Loucy (cell line): ENCODE measurements around the gene THRSP.
"Not testable (repeated sequence)": the region's sequence is repeated elsewhere in the genome, so short reads cannot be mapped to it uniquely, and the experiment has no call there.

ENCODE experiments used
- H2AFZ ChIP-seq: fragments of 200-600 bp; sonication (generic); 2 replicates; pipeline ENCODE4 v1.6.0; 2016; ENCODE audit warnings: antibody characterized with exemption, mild to moderate bottlenecking, low read length, moderate library complexity
- H3F3A ChIP-seq: fragments of 200-600 bp; 2 replicates; pipeline ENCODE4 v1.6.0; 2016; ENCODE audit warnings: antibody characterized with exemption, low read depth, mild to moderate bottlenecking
- H3K27me3 ChIP-seq: fragments of 200-600 bp; sonication (generic); 2 replicates; pipeline ENCODE4 v1.6.1; 2014; ENCODE audit warnings: low read length, mild to moderate bottlenecking; ENCODE audit not compliant: insufficient read depth, poor library complexity, severe bottlenecking
- H3K36me3 ChIP-seq: fragments of 200-600 bp; sonication (generic); 2 replicates; pipeline ENCODE4 v1.6.1; 2016; ENCODE audit warnings: low read length; ENCODE audit not compliant: insufficient read depth
- H3K4me1 ChIP-seq: fragments of 200-600 bp; sonication (generic); 2 replicates; pipeline ENCODE4 v1.5.1; 2014; ENCODE audit warnings: low read length, mild to moderate bottlenecking; ENCODE audit not compliant: insufficient read depth, poor library complexity, severe bottlenecking
- H3K4me2 ChIP-seq: fragments of 200-600 bp; sonication (generic); 2 replicates; pipeline ENCODE4 v1.6.0; 2014; ENCODE audit warnings: antibody characterized with exemption, low read length, low read depth, mild to moderate bottlenecking; ENCODE audit not compliant: poor library complexity, severe bottlenecking
- H3K4me3 ChIP-seq: fragments of 200-600 bp; sonication (generic); 2 replicates; pipeline ENCODE4 v1.5.1; 2014; ENCODE audit warnings: low read length, mild to moderate bottlenecking, mixed read lengths; ENCODE audit not compliant: poor library complexity, severe bottlenecking
- H3K79me2 ChIP-seq: fragments of 200-600 bp; sonication (generic); 2 replicates; pipeline ENCODE4 v1.6.1; 2014; ENCODE audit warnings: low read length; ENCODE audit not compliant: insufficient read depth
- H3K9ac ChIP-seq: fragments of 200-600 bp; sonication (generic); 2 replicates; pipeline ENCODE4 v1.6.0; 2014; ENCODE audit warnings: mild to moderate bottlenecking, low read depth, low read length, moderate library complexity; ENCODE audit not compliant: poor library complexity, severe bottlenecking
- H3K9me2 ChIP-seq: fragments of 200-600 bp; sonication (generic); replicated peaks from 2 replicates; pipeline ENCODE4 v1.6.1; 2016; ENCODE audit warnings: low read depth, low read length, mixed read lengths
- H3K9me3 ChIP-seq: fragments of 200-600 bp; sonication (generic); 2 replicates; pipeline ENCODE4 v1.6.1; 2014; ENCODE audit warnings: mild to moderate bottlenecking, antibody characterized with exemption, low read length, low read depth; ENCODE audit not compliant: insufficient read depth
- H4K20me1 ChIP-seq: fragments of 200-600 bp; sonication (generic); 2 replicates; pipeline ENCODE4 v1.6.0; 2014; ENCODE audit warnings: antibody characterized with exemption, low read length, mild to moderate bottlenecking; ENCODE audit not compliant: insufficient read depth, poor library complexity, severe bottlenecking
- EZH2phosphoT487 ChIP-seq: fragments of 200-600 bp; IDR thresholded peaks from 2 replicates; pipeline ENCODE4 v1.6.1; 2018; ENCODE audit warnings: antibody characterized with exemption, mild to moderate bottlenecking, moderate library complexity, borderline replicate concordance
- TF ChIP-seq, protein P1 (sequence below): fragments of 200-600 bp; sonication (generic); conservative IDR thresholded peaks from 2 replicates; pipeline ENCODE4 v1.5.1; 2014; ENCODE audit warnings: mild to moderate bottlenecking, antibody characterized with exemption, low read length

Gene THRSP, protein sequence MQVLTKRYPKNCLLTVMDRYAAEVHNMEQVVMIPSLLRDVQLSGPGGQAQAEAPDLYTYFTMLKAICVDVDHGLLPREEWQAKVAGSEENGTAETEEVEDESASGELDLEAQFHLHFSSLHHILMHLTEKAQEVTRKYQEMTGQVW

DNA sequence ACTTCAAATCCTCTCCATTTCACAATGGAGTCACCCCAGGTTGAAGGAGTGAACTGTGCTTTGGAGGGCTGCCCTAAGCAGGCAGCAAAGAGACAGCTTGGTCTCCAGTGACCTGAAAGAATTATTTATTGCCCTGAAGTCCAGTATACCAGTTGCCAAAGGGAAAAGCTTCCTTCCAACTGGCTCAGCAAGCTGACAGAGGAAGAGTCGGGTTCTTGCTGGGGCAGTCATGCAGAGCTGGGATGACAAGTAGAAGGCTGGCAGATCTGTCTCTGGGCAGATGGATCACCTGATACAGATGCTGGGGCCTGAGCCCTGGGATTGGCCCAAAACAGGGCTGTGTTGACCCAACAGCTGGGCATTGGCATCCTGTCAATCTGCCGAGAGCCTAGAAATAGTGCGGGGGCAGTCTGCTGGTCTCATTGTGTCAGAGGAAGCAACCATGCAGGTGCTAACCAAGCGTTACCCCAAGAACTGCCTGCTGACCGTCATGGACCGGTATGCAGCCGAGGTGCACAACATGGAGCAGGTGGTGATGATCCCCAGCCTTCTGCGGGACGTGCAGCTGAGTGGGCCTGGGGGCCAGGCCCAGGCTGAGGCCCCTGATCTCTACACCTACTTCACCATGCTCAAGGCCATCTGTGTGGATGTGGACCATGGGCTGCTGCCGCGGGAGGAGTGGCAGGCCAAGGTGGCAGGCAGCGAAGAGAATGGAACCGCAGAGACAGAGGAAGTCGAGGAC, at the start of gene THRSP:
TSS of gene THRSP (plus strand) at position 422 of the 742 bp plus-strand sequence. CDS start at position 443, 21 bp downstream.
- H3K27me3 ChIP-seq = no peaks in the 10 kb centered on the region
- H3K79me2 ChIP-seq = no peaks in the 10 kb centered on the region
- H3K4me3 ChIP-seq = no peak within 1 kb of the TSS
- no peaks in the 10 kb centered on the region for H3K4me1 ChIP-seq
- no peaks in the 10 kb centered on the region for H3K9me2 ChIP-seq
- no peak within 1 kb of the TSS for H2AFZ ChIP-seq
- no peaks in the 10 kb centered on the region for H4K20me1 ChIP-seq
- no peak for TF ChIP-seq EZH2phosphoT487
- TF ChIP-seq, protein P1, sequence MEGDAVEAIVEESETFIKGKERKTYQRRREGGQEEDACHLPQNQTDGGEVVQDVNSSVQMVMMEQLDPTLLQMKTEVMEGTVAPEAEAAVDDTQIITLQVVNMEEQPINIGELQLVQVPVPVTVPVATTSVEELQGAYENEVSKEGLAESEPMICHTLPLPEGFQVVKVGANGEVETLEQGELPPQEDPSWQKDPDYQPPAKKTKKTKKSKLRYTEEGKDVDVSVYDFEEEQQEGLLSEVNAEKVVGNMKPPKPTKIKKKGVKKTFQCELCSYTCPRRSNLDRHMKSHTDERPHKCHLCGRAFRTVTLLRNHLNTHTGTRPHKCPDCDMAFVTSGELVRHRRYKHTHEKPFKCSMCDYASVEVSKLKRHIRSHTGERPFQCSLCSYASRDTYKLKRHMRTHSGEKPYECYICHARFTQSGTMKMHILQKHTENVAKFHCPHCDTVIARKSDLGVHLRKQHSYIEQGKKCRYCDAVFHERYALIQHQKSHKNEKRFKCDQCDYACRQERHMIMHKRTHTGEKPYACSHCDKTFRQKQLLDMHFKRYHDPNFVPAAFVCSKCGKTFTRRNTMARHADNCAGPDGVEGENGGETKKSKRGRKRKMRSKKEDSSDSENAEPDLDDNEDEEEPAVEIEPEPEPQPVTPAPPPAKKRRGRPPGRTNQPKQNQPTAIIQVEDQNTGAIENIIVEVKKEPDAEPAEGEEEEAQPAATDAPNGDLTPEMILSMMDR = no peak
- H3K4me2 ChIP-seq = no peak within 1 kb of the TSS
- no peaks in the 10 kb centered on the region for H3F3A ChIP-seq
- H3K36me3 ChIP-seq = peaks cover 12% of the 10 kb centered on the region; the same call in 1 of the 2 replicates
- H3K9me3 ChIP-seq = no peaks in the 10 kb centered on the region
- H3K9ac ChIP-seq = no peak within 1 kb of the TSS

DNA sequence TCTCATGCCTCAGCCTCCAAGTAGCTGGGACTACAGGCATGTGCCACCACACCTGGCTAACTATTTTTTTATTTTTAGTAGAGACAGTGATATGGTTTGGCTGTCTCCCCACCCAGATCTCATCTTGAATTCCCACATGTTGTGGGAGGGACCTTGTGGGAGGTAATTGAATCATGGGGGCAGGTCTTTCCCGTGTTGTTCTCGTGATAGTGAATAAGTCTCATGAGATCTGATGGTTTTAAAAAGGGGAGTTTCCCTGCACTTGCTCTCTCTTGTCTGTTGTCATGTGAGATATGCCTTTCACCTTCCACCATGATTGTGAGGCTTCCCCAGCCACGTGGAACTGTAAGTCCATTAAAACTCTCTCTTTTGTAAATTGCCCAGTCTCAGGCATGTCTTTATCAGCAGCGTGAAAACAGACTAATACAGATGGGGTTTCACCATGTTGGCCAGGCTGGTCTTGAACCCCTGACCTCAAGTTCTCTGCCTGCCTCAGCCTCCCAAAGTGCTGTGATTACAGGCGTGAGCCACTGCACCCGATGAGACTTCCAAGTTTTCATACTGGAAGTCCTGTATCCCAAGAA, 48.6 kb upstream of the THRSP start:
- H4K20me1 ChIP-seq, H3K9me3 ChIP-seq, H3K4me2 ChIP-seq, H3F3A ChIP-seq, H2AFZ ChIP-seq, H3K79me2 ChIP-seq, H3K9me2 ChIP-seq, H3K27me3 ChIP-seq, H3K4me3 ChIP-seq, H3K4me1 ChIP-seq, H3K9ac ChIP-seq, H3K36me3 ChIP-seq: not testable (repeated sequence)

DNA sequence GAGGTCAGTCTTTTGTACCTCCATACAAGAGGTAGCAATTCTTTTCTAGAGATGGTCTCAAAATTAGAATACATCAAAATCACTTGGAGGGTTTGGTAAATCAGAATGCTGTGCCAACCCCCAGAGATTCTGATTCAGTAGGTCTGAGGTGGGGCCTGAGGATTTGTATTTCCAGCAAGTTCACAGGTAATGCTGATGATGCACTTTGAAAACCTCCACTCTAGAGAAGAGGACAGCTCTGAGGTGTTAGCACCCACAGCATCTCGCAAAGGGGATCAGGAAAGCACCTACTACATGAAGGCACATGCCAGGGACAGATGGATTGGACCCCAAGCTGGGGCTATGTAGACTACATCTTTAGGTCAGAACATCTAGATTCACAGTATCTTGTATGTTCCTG, 47.8 kb upstream of the THRSP start:
- Histone ChIP-seq H3K9me3 (no peaks in the 10 kb centered on the region), H3K27me3 (no peaks in the 10 kb centered on the region), H4K20me1 (no peaks in the 10 kb centered on the region), H3K79me2 (no peaks in the 10 kb centered on the region), H3K4me3 (no peak overlapping the region), H3F3A (no peaks in the 10 kb centered on the region), H3K4me2 (no peak overlapping the region), H3K9ac (no peak overlapping the region), H3K4me1 (no peaks in the 10 kb centered on the region), H3K36me3 (no peaks in the 10 kb centered on the region), H2AFZ (no peak overlapping the region), H3K9me2 (no peaks in the 10 kb centered on the region)
- TF ChIP-seq, protein P1 = no peak
- no peak for TF ChIP-seq EZH2phosphoT487
